Activated naive CD4-positive, alpha-beta T cell treated with anti-CD3 and anti-CD28 coated beads, Interleukin-2, amount 50 U/mL, for 16 hours (primary cell): ENCODE data around the gene CD163.
"Not testable (repeated sequence)": the region's sequence is repeated elsewhere in the genome, so short reads cannot be mapped to it uniquely, and the experiment has no call there.

Experiments used
- DNase-seq: peaks from one replicate; pipeline ENCODE4 v3.0.0-alpha.2; 2020

The CD163 gene

GRCh38 chr12:7503686-7504415 is at the start of gene CD163:
CD163 (minus strand) TSS chr12:7503777; CDS start chr12:7503690, 87 bp downstream.
- no peak for DNase-seq

DNA sequence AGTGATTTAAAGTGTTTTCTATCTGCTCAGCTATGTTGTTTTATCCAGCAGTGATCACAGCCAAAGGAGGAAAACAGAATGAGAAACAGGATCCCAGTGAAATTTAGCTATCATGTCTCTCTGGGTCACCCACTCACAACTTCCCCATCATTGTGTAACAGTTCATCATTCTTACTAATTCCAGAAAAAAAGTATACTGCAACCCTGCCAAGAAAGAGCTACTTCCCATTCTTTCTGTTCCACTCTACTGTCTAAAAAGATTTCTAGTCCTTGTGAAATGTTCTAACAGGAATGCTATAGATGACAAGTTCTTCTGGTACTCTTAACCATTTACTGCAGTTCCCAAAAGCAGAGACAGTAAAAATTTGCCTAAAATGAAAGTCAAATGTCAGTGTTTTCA is 39.2 kb upstream of the CD163 start:
- DNase-seq, result no peak

DNA sequence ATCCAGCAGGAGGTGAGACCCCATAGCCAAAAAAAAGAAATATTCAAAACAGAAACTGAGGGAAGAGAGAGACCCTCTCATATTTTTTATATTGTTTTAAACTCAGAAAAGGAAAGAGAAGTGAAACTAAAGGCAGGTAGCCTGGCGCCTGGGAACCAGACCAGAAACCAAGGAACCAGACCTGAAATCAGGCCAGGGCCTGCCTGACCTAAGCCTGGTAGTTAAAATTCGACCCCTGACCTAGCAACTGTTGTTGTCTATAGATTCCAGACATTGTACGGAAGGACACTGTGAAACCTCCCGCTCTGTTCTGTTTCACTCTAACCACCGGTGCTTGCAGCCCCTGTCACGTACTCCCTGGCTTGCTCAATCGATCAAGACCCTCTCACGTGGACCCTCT is 38.5 kb upstream of the CD163 start:
- DNase-seq, result no peak

- no peak for DNase-seq
Measured at GRCh38 chr12:7514416-7514815, 10.8 kb upstream of the CD163 start.

DNA sequence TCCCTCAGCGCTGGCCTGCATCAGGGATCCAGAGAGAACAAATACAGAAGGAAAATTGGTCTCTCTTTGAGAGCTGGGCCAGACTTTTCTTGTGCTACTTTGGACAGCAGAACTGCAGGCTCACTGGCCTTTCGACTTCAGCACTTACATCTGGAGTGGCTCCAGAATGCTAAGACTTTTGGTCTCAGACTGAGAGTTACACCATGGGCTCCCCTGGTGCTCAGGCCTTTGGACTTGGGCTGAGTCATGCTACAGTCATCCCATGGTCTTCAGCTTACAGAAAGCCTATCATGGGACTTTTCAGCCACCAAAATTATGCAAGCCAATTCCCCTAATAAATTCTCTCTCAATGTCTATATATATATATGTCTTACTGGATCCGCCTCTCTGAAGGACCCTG is 9.0 kb upstream of the CD163 start:
- DNase-seq, result no peak

- DNase-seq, result not testable (repeated sequence)
Measured at GRCh38 chr12:7509793-7510470, 6.4 kb upstream of the CD163 start.

GRCh38 chr12:7502612-7503011 is 965 bp downstream of the CD163 start:
- DNase-seq, result no peak

- no peak for DNase-seq
Measured at GRCh38 chr12:7501031-7501588, 2.5 kb downstream of the CD163 start.

DNA sequence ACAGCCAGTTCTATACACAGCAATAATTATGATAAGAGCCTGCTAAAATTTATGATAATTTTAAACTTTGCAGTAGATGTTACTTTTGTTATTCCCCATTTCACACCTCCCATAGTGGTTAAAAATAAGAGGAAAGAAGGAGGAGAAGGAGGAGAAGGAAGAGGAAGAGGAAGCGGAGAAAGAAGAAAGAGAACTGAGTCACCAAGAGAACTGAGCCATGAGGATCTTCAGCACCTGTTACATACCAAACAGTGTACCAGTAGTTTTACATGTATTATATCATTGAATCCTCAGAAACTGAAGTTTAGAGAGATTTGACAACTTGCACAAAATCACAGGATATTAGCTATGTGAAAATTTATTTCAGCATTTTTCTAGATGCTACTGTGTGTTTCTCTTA is 3.9 kb downstream of the CD163 start:
- no peak for DNase-seq

GRCh38 chr12:7498809-7499208 is 4.8 kb downstream of the CD163 start:
- no peak for DNase-seq

DNA sequence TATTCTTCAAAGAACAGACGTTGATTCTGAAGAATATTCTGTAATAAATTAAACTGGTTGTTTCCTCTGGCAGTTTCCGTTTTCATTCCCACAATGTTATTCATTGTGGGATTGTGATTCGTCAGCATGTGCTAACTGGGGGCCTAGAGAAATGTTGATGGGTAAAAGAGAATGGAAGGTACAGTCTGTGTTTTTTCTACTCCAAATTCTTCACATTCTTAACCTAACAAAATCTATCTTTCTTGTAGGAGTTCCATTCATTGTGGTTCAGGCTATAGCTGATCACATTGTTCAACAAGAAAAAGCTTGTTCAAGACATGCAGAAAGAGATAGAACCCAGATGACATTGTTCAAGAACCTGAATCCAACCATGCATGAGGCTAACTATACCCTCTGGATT is 5.9 kb downstream of the CD163 start:
- no peak for DNase-seq

- DNase-seq, result no peak
Measured at GRCh38 chr12:7496451-7496850, 7.1 kb downstream of the CD163 start.

DNA sequence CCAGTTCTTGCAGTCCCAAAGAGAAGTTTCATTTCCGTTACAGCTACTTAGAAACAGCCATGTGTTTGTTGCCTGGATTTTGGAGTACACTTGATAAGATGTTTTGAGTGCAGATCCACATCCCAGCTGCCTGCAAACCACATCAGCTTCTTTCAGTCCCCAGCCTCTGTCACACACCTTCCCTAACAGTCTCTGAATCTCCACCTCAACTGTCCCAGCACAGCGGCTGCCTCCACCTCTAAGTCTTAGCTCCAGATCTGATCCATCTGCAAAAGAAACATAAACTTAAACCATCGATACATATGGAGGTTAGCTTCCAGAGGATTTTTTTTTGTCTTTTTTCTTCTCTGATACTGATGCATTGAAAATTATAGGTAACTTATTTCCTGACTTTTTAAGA is 8.4 kb downstream of the CD163 start:
- no peak for DNase-seq

- no peak for DNase-seq
Measured at GRCh38 chr12:7493006-7493405, 10.6 kb downstream of the CD163 start.

DNA sequence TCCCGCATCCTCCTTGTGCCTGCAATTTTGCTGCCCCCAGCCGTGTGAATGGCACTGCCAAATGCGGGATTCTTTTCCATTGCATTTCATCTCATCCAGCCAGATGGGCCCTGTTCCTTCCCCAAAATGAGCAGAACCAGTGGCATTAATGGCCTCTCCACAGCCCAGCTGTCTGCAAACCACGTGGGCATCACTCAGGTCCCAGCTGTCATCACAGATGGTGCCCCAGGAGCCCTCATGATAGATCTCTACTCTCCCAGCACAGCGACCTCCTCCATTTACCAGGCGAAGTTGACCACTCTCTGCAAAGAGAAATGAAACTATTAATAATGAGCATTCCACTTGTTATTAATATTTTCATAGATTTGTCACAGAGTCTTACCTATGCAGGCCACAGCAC is 17.1 kb downstream of the CD163 start:
- DNase-seq, result no peak

GRCh38 chr12:7485095-7485494 is 18.5 kb downstream of the CD163 start:
- DNase-seq, result no peak

GRCh38 chr12:7483343-7483742 is 20.2 kb downstream of the CD163 start:
- no peak for DNase-seq

- no peak for DNase-seq
Measured at GRCh38 chr12:7479771-7480170, 23.8 kb downstream of the CD163 start.

GRCh38 chr12:7472060-7472459 is 31.5 kb downstream of the CD163 start:
- DNase-seq, result no peak

- DNase-seq, result peak; percentile 44
Measured at GRCh38 chr12:7460375-7461259, 43.0 kb downstream of the CD163 start.

- no peak for DNase-seq
Measured at GRCh38 chr12:7459973-7460372, 43.6 kb downstream of the CD163 start.

DNA sequence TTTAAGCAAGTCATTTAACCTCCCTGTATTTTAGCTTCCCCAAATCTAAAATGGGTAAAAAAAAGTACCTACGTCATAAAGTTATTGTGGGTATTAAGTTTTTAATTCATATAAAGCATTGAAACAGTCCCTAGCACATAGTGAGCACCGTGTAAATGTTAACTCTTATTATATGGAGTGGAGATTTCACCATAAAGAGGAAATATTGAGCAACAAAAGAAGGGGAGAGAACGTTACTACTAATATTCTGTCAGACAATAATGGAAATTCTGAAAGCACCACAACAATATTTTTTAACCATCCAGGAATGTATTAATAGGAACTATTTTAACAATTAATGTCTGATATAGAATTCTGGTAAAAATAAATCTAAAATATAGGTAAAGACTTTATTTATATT is 51.8 kb downstream of the CD163 start:
- DNase-seq, result no peak

DNA sequence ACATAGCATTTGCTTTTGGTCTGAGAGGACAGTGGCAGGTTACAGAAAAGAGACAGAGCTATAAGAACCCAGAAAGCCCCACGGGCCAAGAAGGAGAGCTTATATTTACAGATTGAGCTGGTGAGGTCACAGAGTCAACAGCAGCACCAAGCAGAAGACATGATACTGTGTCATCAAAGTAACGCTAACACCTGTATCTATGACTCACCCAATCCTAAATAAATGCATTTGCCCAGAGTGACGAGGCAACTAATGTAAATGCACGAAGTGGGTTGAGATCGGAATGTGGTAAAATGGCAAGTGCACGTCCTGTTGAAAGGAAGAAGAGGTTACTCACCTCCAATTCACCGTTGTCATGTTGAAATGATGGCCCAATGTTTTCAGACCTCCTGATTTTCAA is 52.9 kb downstream of the CD163 start:
- DNase-seq, result no peak
